IgD-negative memory B cell (primary cell): Measurements from ENCODE around the gene KIF6. TPM values are rescaled to one million over a fixed set of nuclear protein-coding genes. Genes with fewer than 3 reads are reported as not detected.

Source experiments
- H3K27ac Mint-ChIP-seq, 3 donors: one replicate each; pipeline ENCODE4 v1.8.0; 2020 to 2022; ENCODE audit warnings: mild to moderate bottlenecking in 3 of 3, mixed read lengths in 3 of 3, moderate library complexity in 1 of 3
- H3K27me3 Mint-ChIP-seq: one replicate; pipeline ENCODE4 v1.8.0; 2021; ENCODE audit warnings: mixed read lengths
- H3K36me3 Mint-ChIP-seq: one replicate; pipeline ENCODE4 v1.8.0; 2020; ENCODE audit warnings: mild to moderate bottlenecking, mixed read lengths
- H3K4me1 Mint-ChIP-seq, 3 donors: one replicate each; pipeline ENCODE4 v1.8.0; 2020 to 2022; ENCODE audit warnings: mixed read lengths in 3 of 3, mild to moderate bottlenecking in 1 of 3
- H3K4me3 Mint-ChIP-seq, 4 donors: one replicate each; pipeline ENCODE4 v1.8.0; 2020 to 2022; ENCODE audit warnings: mild to moderate bottlenecking in 4 of 4, mixed read lengths in 4 of 4, moderate library complexity in 3 of 4
- H3K9me3 Mint-ChIP-seq, 3 donors: one replicate each; pipeline ENCODE4 v1.8.0; 2020 to 2021; ENCODE audit warnings: mixed read lengths in 3 of 3, mild to moderate bottlenecking in 1 of 3
- polyA plus RNA-seq: library from polyadenylated mRNA; unstranded; fragments of 300-500 nt; fragmentation: Illumina TruSeq; gene quantifications from one replicate; pipeline ENCODE4 v1.2.3, GENCODE V29; 2021

Gene KIF6
- polyA plus RNA-seq, 1 donor from 2014 or later, result not detected

DNA sequence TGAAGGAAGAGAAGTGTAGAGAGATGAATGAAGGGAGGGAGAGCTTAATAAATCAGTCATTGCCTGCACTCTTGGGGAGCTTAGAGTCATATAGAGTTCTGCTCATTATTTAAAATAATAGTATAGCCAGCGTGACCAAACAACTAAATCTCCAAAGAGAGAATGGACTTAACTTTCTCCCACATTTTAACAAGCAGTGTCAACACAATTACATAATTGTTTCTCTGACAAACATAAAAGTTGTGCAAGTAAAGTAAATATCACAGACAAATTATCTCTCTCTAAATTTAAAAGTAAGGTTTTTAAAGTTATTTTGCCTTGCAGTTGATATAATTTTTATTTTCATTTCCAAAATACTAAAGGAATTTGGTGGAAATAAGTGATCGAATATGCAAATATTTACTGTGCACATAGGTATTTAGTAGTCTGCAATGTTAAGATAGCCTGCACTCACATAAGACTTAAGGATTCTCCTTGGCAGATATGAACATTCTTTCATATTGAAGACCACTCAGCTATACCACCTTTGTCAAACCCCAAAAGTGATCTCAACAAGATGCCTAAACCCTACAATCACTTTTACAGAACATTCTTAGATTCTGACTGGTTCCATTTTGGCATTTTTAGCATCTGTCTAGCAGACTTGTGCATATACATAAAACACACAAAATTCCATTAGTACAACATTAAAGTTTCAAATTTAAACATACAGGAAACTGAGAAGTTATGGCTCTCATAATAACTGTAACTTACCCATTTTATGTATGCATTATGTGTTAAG, 67.7 kb downstream of the KIF6 start:
- Mint-ChIP-seq H3K4me1 (no peaks in the 10 kb centered on the region), H3K9me3 (peaks cover 2 to 6% (median 4%) of the 10 kb centered on the region in 3 donors), H3K27ac (no peak overlapping the region), H3K36me3 (no peaks in the 10 kb centered on the region), H3K27me3 (no peaks in the 10 kb centered on the region), H3K4me3 (no peak overlapping the region)

DNA sequence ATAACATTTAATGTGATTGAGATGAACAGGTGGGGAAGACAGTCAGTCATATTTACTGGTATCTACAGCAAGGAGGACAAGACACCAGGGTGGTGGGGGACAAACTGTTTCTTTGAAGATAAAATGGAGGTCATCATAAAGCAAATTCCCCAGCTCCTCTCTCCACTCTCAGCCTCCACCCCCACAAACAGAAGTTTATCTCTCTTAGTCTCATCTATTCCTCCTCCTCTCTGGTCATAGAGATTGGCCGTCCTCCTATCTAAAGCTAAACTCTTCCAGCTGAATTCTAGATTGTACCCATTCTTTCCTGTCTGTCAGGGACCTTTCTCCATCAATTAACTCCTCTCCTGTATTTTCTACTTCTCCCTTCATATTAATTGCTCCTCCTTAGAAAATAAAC, 71.1 kb downstream of the KIF6 start:
- Mint-ChIP-seq H3K36me3 (no peaks in the 10 kb centered on the region), H3K9me3 (peaks cover 0 to 4% (median 3%) of the 10 kb centered on the region in 3 donors), H3K27ac (no peak overlapping the region), H3K4me1 (no peaks in the 10 kb centered on the region), H3K27me3 (peaks cover 1% of the 10 kb centered on the region), H3K4me3 (no peak overlapping the region)

DNA sequence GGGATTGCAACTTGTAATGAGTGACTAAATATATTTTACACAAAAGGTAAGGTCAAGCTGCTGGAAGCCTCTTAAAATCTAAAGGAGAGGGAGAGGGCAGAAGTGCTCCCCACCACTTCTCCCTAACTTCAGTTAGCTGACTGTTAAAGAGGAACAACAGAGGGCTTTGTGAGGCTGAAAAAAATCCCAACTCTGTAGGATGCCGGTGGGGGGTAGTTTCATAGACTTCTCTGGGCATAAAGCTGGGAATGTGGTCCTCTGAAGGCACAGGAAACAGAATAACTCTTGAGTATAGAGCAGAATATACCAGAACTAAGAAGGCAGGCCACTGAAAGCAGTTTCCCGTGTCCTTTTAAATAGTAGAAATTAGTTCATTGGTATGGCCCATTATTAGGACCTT, 71.6 kb downstream of the KIF6 start:
- no peak overlapping the region for H3K4me3 Mint-ChIP-seq
- H3K27ac Mint-ChIP-seq, result no peak overlapping the region
- no peaks in the 10 kb centered on the region for H3K4me1 Mint-ChIP-seq
- H3K36me3 Mint-ChIP-seq, result no peaks in the 10 kb centered on the region
- peaks cover 1% of the 10 kb centered on the region for H3K27me3 Mint-ChIP-seq
- H3K9me3 Mint-ChIP-seq, result no peaks in the 10 kb centered on the region

DNA sequence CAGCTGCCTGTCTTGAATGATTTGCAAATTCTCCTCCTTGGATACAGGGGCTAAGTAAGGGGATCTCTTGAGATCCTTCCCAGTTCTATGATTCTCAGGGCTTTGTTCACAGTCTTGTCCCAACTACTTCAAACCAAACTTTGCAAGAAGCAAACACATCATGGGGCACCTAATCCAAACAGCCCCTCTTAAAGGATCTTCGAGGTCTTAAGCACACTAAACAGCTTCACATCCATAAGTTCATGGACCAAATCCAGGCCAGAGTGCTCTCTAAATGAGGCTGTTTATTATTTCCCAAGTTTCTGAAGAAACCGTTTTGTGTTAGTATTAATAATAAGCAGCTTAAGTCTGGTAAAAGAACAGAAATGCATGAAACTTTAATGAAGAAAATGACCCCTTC, 75.2 kb downstream of the KIF6 start:
- Mint-ChIP-seq H3K27ac (no peak overlapping the region), H3K27me3 (peaks cover 1% of the 10 kb centered on the region), H3K4me1 (peaks cover 2 to 9% (median 2%) of the 10 kb centered on the region in 3 donors), H3K9me3 (peaks cover 0 to 2% (median 0%) of the 10 kb centered on the region in 3 donors), H3K36me3 (peaks cover 1% of the 10 kb centered on the region), H3K4me3 (no peak overlapping the region)

DNA sequence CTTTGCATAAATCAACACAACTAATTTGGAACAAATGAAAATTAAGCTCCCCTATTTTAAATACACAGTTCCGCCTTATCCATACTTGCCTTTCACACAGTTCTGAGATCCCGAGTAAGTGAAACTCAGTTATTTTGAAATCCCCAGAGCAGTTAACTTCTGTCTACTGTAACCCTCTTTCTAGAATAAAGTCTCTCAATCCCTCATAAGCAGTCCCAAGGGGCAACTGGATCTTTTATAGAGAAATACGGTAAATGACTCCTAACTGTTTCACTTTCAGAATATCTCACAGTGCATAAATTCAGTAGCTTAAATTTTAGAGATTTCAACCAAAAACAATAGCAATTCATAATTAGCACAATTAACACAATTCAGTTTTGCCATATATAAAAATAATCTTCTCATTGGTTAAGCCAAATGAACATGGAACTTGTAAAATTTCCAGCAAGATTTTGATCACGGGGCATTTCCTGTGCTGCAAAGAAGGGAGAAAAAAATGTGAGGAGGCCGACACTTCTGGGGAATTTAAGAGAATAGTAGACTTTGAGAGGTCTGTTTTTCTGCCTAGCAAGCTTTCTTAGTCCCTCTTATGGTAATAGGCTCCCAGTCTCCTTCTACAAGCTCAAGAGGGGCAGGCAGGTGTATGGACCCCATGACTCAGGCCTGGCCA, 78.3 kb downstream of the KIF6 start:
- Mint-ChIP-seq H3K9me3 (peaks cover 0 to 2% (median 0%) of the 10 kb centered on the region in 3 donors), H3K36me3 (peaks cover 1% of the 10 kb centered on the region), H3K27ac (no peak overlapping the region), H3K4me3 (no peak overlapping the region), H3K27me3 (peaks cover 3% of the 10 kb centered on the region), H3K4me1 (peaks cover 2 to 9% (median 2%) of the 10 kb centered on the region in 3 donors)

DNA sequence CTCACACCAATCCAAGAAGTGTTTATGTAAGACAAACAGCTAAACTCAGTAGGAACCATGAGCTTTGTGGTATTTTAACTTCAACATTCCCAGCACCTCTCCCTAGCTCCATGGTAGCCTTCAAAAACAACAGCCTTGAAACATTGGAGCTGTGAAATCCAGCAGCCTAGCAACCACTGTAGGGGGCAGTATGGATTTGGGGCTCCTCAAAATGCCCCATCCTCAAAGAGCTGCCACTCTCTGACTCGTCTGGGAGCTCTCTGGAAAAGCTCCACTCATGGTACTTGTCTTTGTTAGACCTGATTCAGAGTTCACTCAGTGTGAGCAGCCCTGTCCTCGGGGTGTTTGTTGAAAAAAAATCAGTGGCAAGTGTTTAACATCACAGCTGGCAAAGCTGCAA, 82.9 kb downstream of the KIF6 start:
- Mint-ChIP-seq H3K4me3 (no peak overlapping the region), H3K27ac (no peak overlapping the region), H3K36me3 (no peaks in the 10 kb centered on the region), H3K4me1 (peaks cover 2 to 8% (median 2%) of the 10 kb centered on the region in 3 donors), H3K27me3 (peaks cover 6% of the 10 kb centered on the region), H3K9me3 (peaks cover 0 to 4% (median 0%) of the 10 kb centered on the region in 3 donors)

DNA sequence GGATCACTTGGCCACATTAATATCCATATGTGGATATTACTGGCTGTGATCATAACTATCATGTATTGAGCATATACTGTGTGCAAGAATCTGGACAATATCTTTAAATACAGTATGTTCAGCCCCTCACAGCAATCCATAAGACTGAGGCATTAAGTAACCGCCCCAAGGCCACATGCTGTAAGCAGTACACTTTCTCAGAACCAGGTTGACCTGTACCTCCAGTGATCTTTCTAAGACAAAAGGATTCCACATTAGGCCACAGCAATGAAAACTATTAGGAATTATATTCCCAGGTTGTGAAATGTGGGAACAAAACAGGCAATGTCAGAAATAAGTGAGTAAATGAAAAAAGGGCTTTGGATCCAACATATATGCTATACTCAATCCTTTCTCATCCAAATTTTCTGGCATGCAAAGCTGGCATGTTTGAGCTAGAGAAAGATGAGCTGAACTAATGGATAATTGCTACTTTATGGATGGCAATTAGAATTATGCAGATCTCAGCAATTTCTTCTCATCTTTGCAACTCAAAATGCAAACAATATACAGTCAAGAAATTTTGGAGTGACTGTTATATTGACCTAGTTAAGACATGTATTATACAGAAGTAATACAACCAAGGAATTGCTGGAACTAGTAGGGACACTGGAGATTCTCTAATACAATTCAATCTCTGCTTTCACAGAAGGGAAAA, 86.9 kb downstream of the KIF6 start:
- Mint-ChIP-seq H3K4me1 (no peaks in the 10 kb centered on the region), H3K4me3 (no peak overlapping the region), H3K27ac (no peak overlapping the region), H3K9me3 (peaks cover 0 to 2% (median 0%) of the 10 kb centered on the region in 3 donors), H3K27me3 (peaks cover 8% of the 10 kb centered on the region), H3K36me3 (no peaks in the 10 kb centered on the region)

DNA sequence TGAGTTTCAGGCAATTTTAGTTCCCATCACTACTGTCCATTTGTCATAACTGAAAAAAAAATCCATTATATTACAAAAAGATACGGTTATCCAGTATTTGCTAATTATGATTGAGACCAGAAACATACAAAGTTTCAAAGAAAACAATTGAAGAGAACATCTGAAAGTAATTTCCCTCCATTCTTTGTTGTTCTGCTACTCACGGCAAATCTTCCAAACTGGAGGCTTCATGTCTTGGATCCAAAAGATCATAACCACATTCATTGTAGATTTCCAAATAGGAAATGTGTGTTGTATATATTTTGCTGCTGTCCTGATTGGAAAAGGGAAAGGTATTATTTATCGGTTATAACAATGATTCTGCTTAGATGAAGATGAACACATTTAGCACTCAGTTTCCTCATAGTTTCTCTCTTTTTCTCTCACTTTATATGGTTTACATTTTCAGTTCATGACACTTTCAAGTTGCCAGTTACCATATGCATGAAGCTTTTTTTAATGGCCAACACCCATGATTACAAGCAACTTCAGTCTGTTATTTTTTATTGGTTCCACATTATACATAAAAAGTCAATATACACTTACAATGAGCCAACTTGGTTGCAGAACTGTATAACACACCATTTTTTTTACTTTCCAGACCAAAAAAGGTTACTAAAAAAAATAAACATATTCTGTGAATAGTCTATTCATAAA, 90.4 kb downstream of the KIF6 start:
- no peak overlapping the region for H3K4me3 Mint-ChIP-seq
- H3K27me3 Mint-ChIP-seq, result peaks cover 4% of the 10 kb centered on the region
- no peak overlapping the region for H3K27ac Mint-ChIP-seq
- no peaks in the 10 kb centered on the region for H3K4me1 Mint-ChIP-seq
- H3K9me3 Mint-ChIP-seq, result peaks cover 0 to 2% (median 2%) of the 10 kb centered on the region in 3 donors
- H3K36me3 Mint-ChIP-seq, result no peaks in the 10 kb centered on the region

DNA sequence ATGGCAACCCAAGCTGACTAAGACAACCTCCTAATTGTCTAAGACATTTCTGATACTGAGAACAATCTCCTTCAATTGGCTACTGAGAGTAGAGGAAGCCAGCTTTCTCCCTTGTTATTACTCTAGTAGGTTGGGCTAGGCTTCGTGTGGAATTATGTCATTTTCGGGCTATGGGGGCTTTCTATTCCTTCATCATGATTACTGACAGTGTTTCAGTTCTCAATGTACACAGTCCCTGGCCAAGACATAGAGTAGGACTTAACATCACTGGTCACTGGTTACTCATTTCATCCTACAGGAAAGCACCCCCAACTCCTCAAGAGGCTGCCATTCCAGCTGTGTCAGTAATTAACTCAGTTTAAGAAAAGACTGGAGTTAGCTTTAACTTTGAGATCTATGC, 100.0 kb downstream of the KIF6 start:
- Mint-ChIP-seq H3K4me1 (no peaks in the 10 kb centered on the region), H3K4me3 (no peak overlapping the region), H3K27ac (no peak overlapping the region), H3K27me3 (peaks cover 2% of the 10 kb centered on the region), H3K36me3 (no peaks in the 10 kb centered on the region), H3K9me3 (peaks cover 0 to 5% (median 0%) of the 10 kb centered on the region in 3 donors)

DNA sequence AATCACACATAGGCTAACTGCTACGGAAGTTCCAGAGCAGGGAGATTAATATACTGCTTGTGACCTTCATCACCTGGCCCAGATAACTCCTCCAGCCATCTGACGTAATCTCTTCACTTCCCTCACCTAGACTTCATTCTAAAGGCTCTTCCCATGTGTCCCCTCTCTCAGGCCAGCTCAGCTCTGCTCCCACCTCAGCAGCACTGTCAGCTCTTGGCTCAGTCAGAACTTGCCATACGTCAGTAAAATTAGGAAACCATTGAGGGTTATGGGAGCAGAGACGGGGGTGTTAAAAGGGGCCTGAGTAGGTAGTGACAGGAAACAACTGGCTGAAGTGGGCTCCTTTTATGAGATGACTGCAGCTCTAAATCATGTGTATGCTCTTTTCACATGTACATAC, 101.5 kb downstream of the KIF6 start:
- Mint-ChIP-seq H3K27ac (no peak overlapping the region), H3K4me3 (no peak overlapping the region), H3K9me3 (peaks cover 0 to 3% (median 0%) of the 10 kb centered on the region in 3 donors), H3K36me3 (no peaks in the 10 kb centered on the region), H3K27me3 (peaks cover 2% of the 10 kb centered on the region), H3K4me1 (no peaks in the 10 kb centered on the region)

DNA sequence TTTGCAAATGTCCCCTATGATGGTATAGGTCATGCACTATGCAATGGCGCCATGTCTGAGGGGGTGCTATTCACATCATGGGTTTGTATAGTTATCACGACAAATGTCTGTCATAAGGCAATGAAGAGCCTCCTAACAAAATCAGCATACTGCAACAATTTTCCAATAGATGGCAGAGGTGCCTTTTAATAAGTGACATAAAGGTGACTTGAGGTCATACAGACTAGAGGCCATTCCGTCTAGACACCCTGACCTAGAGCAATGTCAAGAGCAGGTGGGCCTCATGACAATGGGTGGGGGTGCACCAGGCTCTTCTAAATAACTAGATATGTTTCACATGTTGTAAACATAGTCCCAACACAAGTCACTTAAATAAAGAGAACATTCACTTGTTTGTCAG, 107.7 kb downstream of the KIF6 start:
- Mint-ChIP-seq H3K36me3 (no peaks in the 10 kb centered on the region), H3K27ac (no peak overlapping the region), H3K4me3 (no peak overlapping the region)

DNA sequence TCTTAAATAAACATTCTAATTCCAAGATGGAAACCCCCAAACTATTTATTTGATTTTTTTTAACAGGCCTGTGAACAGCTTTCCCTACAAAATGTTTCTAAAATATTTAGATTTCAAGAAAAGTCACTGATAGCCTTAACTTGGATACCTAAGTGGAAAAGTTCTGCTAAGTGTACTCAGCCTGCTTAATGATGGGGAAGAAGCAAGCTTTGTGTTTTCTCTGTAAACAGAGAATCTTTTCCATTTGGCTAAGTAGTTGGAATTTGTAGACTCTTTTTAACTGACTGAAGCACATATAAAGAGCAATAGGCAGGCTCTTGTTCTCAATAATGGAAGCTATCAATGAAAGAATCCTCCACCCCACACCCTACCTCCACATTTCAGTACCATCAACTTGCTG, 108.2 kb downstream of the KIF6 start:
- no peaks in the 10 kb centered on the region for H3K36me3 Mint-ChIP-seq
- H3K4me3 Mint-ChIP-seq, result no peak overlapping the region

More for the DNA sequence above, 107.7 kb downstream of the KIF6 start:
- Mint-ChIP-seq H3K9me3 (no peaks in the 10 kb centered on the region), H3K4me1 (no peaks in the 10 kb centered on the region), H3K27me3 (peaks cover 2% of the 10 kb centered on the region)

DNA sequence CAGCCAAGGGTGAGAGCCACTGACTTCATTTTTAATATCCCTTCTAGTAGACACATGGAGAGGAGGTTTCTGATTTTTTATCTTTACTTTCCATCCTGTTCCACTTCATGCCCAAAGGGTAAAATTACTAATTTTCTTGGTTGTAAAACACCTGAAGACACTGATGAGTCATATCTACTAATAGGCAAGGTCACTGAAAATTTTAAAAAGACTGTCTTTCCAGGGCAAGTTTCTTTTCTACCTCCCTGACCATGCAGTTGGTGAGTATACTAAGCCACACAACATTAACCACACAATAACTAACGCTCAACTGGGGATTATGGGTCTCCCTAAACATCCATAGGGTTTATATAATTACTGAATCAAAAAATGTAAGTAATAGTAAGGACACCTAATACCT, 109.6 kb downstream of the KIF6 start:
- Mint-ChIP-seq H3K27ac (no peak overlapping the region), H3K36me3 (no peaks in the 10 kb centered on the region), H3K27me3 (peaks cover 2% of the 10 kb centered on the region), H3K4me3 (no peak overlapping the region), H3K4me1 (no peaks in the 10 kb centered on the region), H3K9me3 (no peaks in the 10 kb centered on the region)

More for the DNA sequence above, 108.2 kb downstream of the KIF6 start:
- H3K4me1 Mint-ChIP-seq, result no peaks in the 10 kb centered on the region
- peaks cover 2% of the 10 kb centered on the region for H3K27me3 Mint-ChIP-seq
- H3K27ac Mint-ChIP-seq, result no peak overlapping the region
- no peaks in the 10 kb centered on the region for H3K9me3 Mint-ChIP-seq

DNA sequence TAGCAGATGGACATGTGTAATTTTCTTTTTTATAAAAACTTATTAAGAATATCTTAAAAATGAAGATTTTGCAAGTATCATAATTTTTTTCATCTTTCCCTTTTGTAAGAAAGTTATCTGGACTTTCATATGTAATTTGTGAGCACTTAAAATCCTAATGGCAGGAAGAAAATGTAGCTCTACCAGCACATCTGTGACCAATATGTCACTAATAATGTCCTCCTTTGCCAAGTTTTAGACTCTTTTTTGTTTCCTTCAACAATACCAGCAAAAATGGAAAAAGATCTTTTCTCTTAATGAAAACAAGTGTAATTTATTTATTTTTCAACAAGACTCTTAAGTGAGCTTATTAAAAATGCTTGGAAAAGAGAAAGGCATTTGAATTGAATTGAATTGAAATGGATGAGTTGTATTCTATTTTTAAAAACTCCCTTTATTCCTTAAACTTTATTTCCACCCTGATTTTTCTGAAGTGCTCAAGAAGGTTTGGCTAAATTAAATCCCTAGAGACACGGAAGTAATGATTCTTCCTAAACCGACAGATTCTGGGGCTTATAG, 110.7 kb downstream of the KIF6 start:
- Mint-ChIP-seq H3K4me1 (no peaks in the 10 kb centered on the region), H3K4me3 (no peak overlapping the region), H3K9me3 (no peaks in the 10 kb centered on the region), H3K36me3 (no peaks in the 10 kb centered on the region), H3K27ac (no peak overlapping the region), H3K27me3 (peaks cover 2% of the 10 kb centered on the region)
